ENCODE measurements around the gene LEFTY1.

DNA sequence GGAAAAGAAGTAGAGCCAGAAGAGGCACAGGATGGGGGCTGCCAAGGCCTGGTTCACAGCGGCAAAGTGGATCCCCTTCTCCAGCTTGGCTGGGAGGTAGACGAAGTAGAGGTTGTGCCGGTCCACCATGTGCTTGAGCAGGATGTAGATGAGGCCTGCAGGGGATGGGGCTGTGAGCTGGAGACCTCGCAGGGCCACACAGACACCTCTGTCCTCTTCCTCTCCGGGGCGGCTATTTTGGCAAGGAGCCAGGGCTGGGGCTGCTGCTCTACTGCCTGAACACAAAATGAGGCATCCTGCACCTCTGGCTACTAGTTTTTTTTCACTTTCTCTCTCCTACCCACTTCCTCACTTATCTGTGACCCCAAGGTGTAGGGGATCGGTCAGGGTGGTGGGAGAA lies 39.0 kb downstream of the LEFTY1 start:
- TF ChIP-seq GATA2 (IDR thresholded peaks at IDR 0.05; ENCODE audit: low read depth, low read length) (no peak), GATA3 (IDR thresholded peaks at IDR 0.05; ENCODE audit: low read depth, low read length) (no peak)

All from SH-SY5Y (cell line).